Progenitor cell of endocrine pancreas (in vitro differentiated cells): ENCODE measurements around the gene MAST2. TPM values are rescaled to one million over a fixed set of nuclear protein-coding genes. Genes with fewer than 3 reads are reported as not detected.

Experiments used
- DNase-seq: peaks from one replicate; pipeline ENCODE4 v3.0.0; 2021; ENCODE audit warnings: low spot score; ENCODE audit not compliant: unreplicated experiment
- H3K27ac Mint-ChIP-seq: 2 replicates; pipeline ENCODE4 v1.8.0; 2021; ENCODE audit warnings: mild to moderate bottlenecking, moderate library complexity, mixed read lengths
- H3K27me3 Mint-ChIP-seq: 2 replicates; pipeline ENCODE4 v1.8.0; 2021; ENCODE audit warnings: mixed read lengths
- H3K36me3 Mint-ChIP-seq: 2 replicates; pipeline ENCODE4 v1.8.0; 2022; ENCODE audit warnings: mixed read lengths; ENCODE audit not compliant: insufficient read depth
- H3K4me1 Mint-ChIP-seq: 2 replicates; pipeline ENCODE4 v1.8.0; 2021; ENCODE audit warnings: low read depth, mixed read lengths
- H3K4me3 Mint-ChIP-seq: 2 replicates; pipeline ENCODE4 v1.8.0; 2021; ENCODE audit warnings: low read depth, mild to moderate bottlenecking, moderate library complexity, mixed read lengths
- H3K9me3 Mint-ChIP-seq: 2 replicates; pipeline ENCODE4 v1.8.0; 2021; ENCODE audit warnings: low read depth, mixed read lengths
- CTCF ChIP-seq: fragments of 200-600 bp; sonication (generic); IDR thresholded peaks from one replicate; pipeline ENCODE4 v1.5.0; 2021; ENCODE audit warnings: antibody characterized with exemption, mild to moderate bottlenecking; ENCODE audit not compliant: unreplicated experiment
- total RNA-seq: library from RNA; stranded (reverse); gene quantifications from 2 replicates; pipeline ENCODE4 v1.2.1, GENCODE V29; 2021

MAST2 gene
- total RNA-seq, 1 donor from 2014 or later = 47.8 TPM

GRCh38 chr1:45973121-45973520 lies 169.7 kb downstream of the MAST2 start:
- Mint-ChIP-seq H3K9me3 (peaks cover 6% of the 10 kb centered on the region), H3K27me3 (no peaks in the 10 kb centered on the region), H3K36me3 (peaks cover 8% of the 10 kb centered on the region), H3K4me1 (no peaks in the 10 kb centered on the region), H3K27ac (no peak overlapping the region), H3K4me3 (no peak overlapping the region)
- no peak for TF ChIP-seq CTCF
- DNase-seq = no peak

DNA sequence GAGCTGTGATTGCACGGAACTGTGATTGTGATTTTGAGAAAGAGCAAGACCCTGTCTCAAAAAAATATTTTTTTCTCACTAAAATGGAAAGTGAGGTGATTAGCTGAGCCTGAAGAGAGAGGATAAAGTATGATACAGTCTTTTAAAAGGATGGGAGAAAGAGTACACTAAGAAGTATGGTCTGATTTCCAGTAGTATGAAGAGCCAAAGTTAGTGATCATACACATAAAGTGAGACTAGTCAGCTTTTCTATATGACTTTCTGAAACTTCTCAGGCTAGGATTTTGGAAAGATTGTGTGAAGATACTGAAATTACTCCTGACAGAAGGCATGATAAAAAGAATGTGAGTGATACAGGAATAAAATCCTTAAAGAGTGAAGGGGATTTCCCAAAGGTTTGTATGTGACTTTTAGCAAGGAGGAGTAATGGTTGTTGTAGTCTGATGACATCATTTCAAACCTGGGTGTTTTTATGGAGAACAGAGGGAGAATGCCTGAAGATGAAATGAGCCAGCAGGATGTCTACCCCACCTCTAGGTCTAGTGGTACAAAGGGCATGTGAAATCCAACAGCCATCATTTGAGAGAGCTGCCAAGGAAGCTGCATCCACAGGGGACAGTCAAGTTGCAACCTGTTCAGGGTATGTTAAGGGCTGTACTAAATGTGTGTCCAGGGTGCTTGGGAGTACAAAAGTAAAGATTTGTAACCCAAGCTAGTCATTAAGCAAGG lies 171.3 kb downstream of the MAST2 start:
- Mint-ChIP-seq H3K4me1 (peaks cover 3% of the 10 kb centered on the region), H3K27ac (no peak overlapping the region), H3K4me3 (no peak overlapping the region), H3K36me3 (peaks cover 5% of the 10 kb centered on the region), H3K9me3 (no peaks in the 10 kb centered on the region), H3K27me3 (no peaks in the 10 kb centered on the region)
- no peak for TF ChIP-seq CTCF
- no peak for DNase-seq

GRCh38 chr1:45976623-45977022 lies 173.2 kb downstream of the MAST2 start:
- no peaks in the 10 kb centered on the region for H3K27me3 Mint-ChIP-seq
- H3K36me3 Mint-ChIP-seq = peaks cover 1% of the 10 kb centered on the region
- DNase-seq = no peak
- no peaks in the 10 kb centered on the region for H3K9me3 Mint-ChIP-seq
- no peak overlapping the region for H3K27ac Mint-ChIP-seq
- TF ChIP-seq CTCF = no peak
- H3K4me1 Mint-ChIP-seq = peaks cover 3% of the 10 kb centered on the region
- H3K4me3 Mint-ChIP-seq = no peak overlapping the region

- DNase-seq = no peak
- Mint-ChIP-seq H3K27me3 (no peaks in the 10 kb centered on the region), H3K27ac (no peak overlapping the region), H3K4me3 (no peak overlapping the region), H3K4me1 (peaks cover 3% of the 10 kb centered on the region), H3K36me3 (peaks cover 1% of the 10 kb centered on the region), H3K9me3 (no peaks in the 10 kb centered on the region)
- TF ChIP-seq CTCF = no peak
Observed at GRCh38 chr1:45979074-45979777, 175.8 kb downstream of the MAST2 start.

DNA sequence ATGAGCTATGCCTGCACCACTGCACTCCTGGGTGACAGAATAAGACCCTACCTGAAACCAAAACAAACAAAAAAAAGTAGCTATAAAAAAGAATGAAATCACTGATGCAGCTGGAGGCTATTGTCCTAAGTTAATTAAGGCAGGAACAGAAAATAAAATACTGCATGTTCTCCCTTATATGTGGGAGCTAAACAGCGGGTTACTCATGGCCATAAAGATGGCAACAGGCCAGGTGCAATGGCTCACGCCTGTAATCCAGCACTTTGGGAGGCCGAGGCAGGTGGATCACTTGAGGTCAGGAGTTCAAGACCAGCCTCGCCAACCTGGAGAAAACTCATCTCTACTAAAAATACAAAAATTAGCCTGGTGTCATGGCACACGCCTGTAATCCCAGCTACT lies 176.4 kb downstream of the MAST2 start:
- peaks cover 3% of the 10 kb centered on the region for H3K4me1 Mint-ChIP-seq

More for the DNA sequence above, 176.4 kb downstream of the MAST2 start:
- H3K4me3 Mint-ChIP-seq = no peak overlapping the region
- TF ChIP-seq CTCF = no peak
- H3K27me3 Mint-ChIP-seq = no peaks in the 10 kb centered on the region
- no peak overlapping the region for H3K27ac Mint-ChIP-seq
- no peaks in the 10 kb centered on the region for H3K9me3 Mint-ChIP-seq
- peaks cover 1% of the 10 kb centered on the region for H3K36me3 Mint-ChIP-seq
- DNase-seq = no peak
